Heart right ventricle (tissue), 16 donors: ENCODE data around the gene BRD4. TPM values are rescaled to one million over a fixed set of nuclear protein-coding genes. Genes with fewer than 3 reads are reported as not detected.
A peak's percentile ranks its signal among the peaks of the same experiment; 100 is the strongest.

Source experiments
- ATAC-seq, 8 donors: fragments of 200-7000 bp; cut with Tn5 transposase; one replicate each; pipeline ENCODE4 v1.9.1; 2020; ENCODE audit warnings: mild to moderate bottlenecking in 8 of 8, moderate library complexity in 8 of 8, moderate number of reproducible peaks in 1 of 8
- DNase-seq, 2 donors: peaks; one replicate each; pipeline ENCODE4 v3.0.0-alpha.2; 2020
- H3K27ac ChIP-seq, 10 donors: fragments of 200-600 bp; sonication (generic) in 2 of 10; one replicate each; pipeline versions ENCODE4 v1.5.0 to v1.8.0; 2020 to 2022; ENCODE audit warnings: mild to moderate bottlenecking in 3 of 10
- H3K27me3 ChIP-seq, 7 donors: fragments of 200-600 bp; one replicate each; pipeline ENCODE4 v1.8.0; 2021 to 2022; ENCODE audit warnings: mild to moderate bottlenecking in 2 of 7
- H3K36me3 ChIP-seq, 9 donors: fragments of 200-600 bp; sonication (generic) in 1 of 9; one replicate each; pipeline versions ENCODE4 v1.5.0 to v1.8.0; 2020 to 2022; ENCODE audit warnings: mild to moderate bottlenecking in 2 of 9
- H3K4me1 ChIP-seq, 9 donors: fragments of 200-600 bp; sonication (generic) in 1 of 9; one replicate each; pipeline versions ENCODE4 v1.5.0 to v1.8.0; 2020 to 2022; ENCODE audit warnings: mild to moderate bottlenecking in 4 of 9
- H3K4me3 ChIP-seq, 10 donors: fragments of 200-600 bp; sonication (generic) in 2 of 10; one replicate each; pipeline versions ENCODE4 v1.5.0 to v1.8.0; 2020 to 2022; ENCODE audit warnings: mild to moderate bottlenecking in 7 of 10, moderate library complexity in 2 of 10
- H3K9me3 ChIP-seq, 11 donors: fragments of 200-600 bp in 10 of 11; sonication (generic) in 2 of 11; one replicate each; pipeline versions ENCODE4 v1.5.0 to v1.8.0; 2013 to 2022; ENCODE audit warnings: mild to moderate bottlenecking in 2 of 11, control low read depth in 1 of 11, moderate library complexity in 1 of 11
- CTCF ChIP-seq, 9 donors: fragments of 200-600 bp; sonication (generic) in 2 of 9; IDR thresholded peaks; one replicate each; pipeline versions ENCODE4 v1.5.0 to v1.8.0; 2021 to 2022; ENCODE audit warnings: antibody characterized with exemption in 9 of 9, mild to moderate bottlenecking in 5 of 9, moderate library complexity in 1 of 9
- WGBS, 2 donors: extraction: QIAGEN DNeasy Blood & Tissue Kit; methylation state at CpG; one replicate each; pipeline ENCODE4 v1.1.7; 2013; ENCODE audit warnings: inconsistent platforms in 1 of 2; 5-methylcytosine and 5-hydroxymethylcytosine counted together
- intact Hi-C, 10 donors: fragments of 100-400 bp; cut with DNase I; formaldehyde crosslinking; loops; one replicate each; pipeline versions ENCODE4 v1.11.1 to v1.14.2; 2022
- polyA plus RNA-seq, 2 donors: library from polyadenylated mRNA; stranded (reverse); fragments of 200-250 nt; gene quantifications; one replicate each; pipeline ENCODE4 v1.2.3, GENCODE V29; 2013
- total RNA-seq, 10 donors: library from RNA; stranded (reverse); fragmentation: NEBNext Ultra II Directional in 3 of 10; extraction: Animal tissue kit (Norgen Biotek cat#: 25700) in 3 of 10; gene quantifications; one replicate each; pipeline versions ENCODE4 v1.2.1 to v1.2.4, GENCODE V29; 2021 to 2023
- donor health status: Arrhythmogenic right ventricular cardiomyopathy.
- donor health status: ischemic (EF 13 %, LVEDD 7.1; RV severe dilation, severe dysfunction).
- donor health status: healthy with polysubstance abuse.
- donor health status: DM: no; HTN: yes; CAD: no.
- donor health status: DM: no; HTN: no; CAD: no.
- donor health status: ischemic (EF 25% LVEDD 6.9; RV normal size, moderate dysfunction).
- donor health status: ischemic (EF 25% LVEDD 5.7; RV mildly dilated, moderate dysfunction).
- donor health status: healthy.
- donor health status: DM: yes; HTN: yes; CAD: no.
- donor health status: Ischemic cardiomyopathy.
- donor health status: ischemic (EF 35%, LVEDD 5.7; RV mildly dilated, moderate dysfunction).
- donor health status: nonischemic (EF 11% LVEDD 7.7; RV severe dilation, severe dysfunction).
- donor health status: DM: yes; HTN: yes; CAD: no.
- donor health status: PGD.
- donor health status: ischemic (EF 29% LVEDD 5.4; RV normal size, mild dysfunction).
- donor health status: nonischemic (EF 23%, LVEDD 6.1; RV moderate dilation, normal function).

The BRD4 gene
- total and polyA plus RNA-seq, 12 donors, result 31.2 to 85.1 (median 53.6) TPM

- 69 to 77% methylated on average over 15 of the region's 15 CpGs for WGBS, 2 donors
- Histone ChIP-seq H3K27ac (peak overlapping the region in 9 of 10 donors; percentile 72 to 94 (median 92)), H3K27me3 (no peaks in the 10 kb centered on the region), H3K4me1 (peaks cover 48 to 60% (median 56%) of the 10 kb centered on the region in 9 donors), H3K4me3 (no peak overlapping the region), H3K36me3 (peaks cover 9 to 89% (median 55%) of the 10 kb centered on the region in 9 donors), H3K9me3 (no peaks in the 10 kb centered on the region)
- intact Hi-C loops, result loop anchor here in 6 of 10 donors (5.0 to 10.0 kb wide), 4 partner anchors 56 to 164 kb away; partner anchors contain the start of genes SYDE1 (in 2 of the 6) and AKAP8L (in 1 of the 6)
- no peak for TF ChIP-seq CTCF (IDR thresholded peaks at IDR 0.05)
- ATAC-seq (no peak), DNase-seq (peak in 1 of 2 donors; percentile 42)
Observed at GRCh38 chr19:15253513-15253912, 78.8 kb downstream of the BRD4 start.

- WGBS, 2 donors, result 81 to 82% methylated on average over 7 of the region's 7 CpGs
- no peak for DNase-seq
- Histone ChIP-seq H3K9me3 (no peaks in the 10 kb centered on the region), H3K27me3 (no peaks in the 10 kb centered on the region), H3K4me3 (no peak overlapping the region), H3K36me3 (peaks cover 9 to 89% (median 50%) of the 10 kb centered on the region in 9 donors), H3K27ac (peak overlapping the region in 9 of 10 donors; percentile 72 to 94 (median 92)), H3K4me1 (peaks cover 52 to 64% (median 60%) of the 10 kb centered on the region in 9 donors)
- no peak for ATAC-seq
- TF ChIP-seq CTCF (IDR thresholded peaks at IDR 0.05), result no peak
- intact Hi-C loops, result loop anchor here in 6 of 10 donors (5.0 to 10.0 kb wide), 4 partner anchors 56 to 164 kb away; partner anchors contain the start of genes SYDE1 (in 2 of the 6) and AKAP8L (in 1 of the 6)
Observed at GRCh38 chr19:15253061-15253460, 79.3 kb downstream of the BRD4 start.

- DNase-seq, result no peak
- H3K9me3 ChIP-seq, result no peaks in the 10 kb centered on the region
- ATAC-seq, result no peak
- H3K4me3 ChIP-seq, result peak overlapping the region in 2 of 10 donors; percentile 2 to 4
- peak in 7 of 9 donors; percentile 18 to 53 (median 39) for TF ChIP-seq CTCF (IDR thresholded peaks at IDR 0.05)
- intact Hi-C loops, result loop anchor here in 6 of 10 donors (5.0 to 10.0 kb wide), 4 partner anchors 55 to 165 kb away; partner anchors contain the start of genes SYDE1 (in 2 of the 6) and AKAP8L (in 1 of the 6)
- peaks cover 9 to 89% (median 45%) of the 10 kb centered on the region in 9 donors for H3K36me3 ChIP-seq
- peak overlapping the region; percentile 72 to 94 (median 92) for H3K27ac ChIP-seq
- H3K27me3 ChIP-seq, result no peaks in the 10 kb centered on the region
- H3K4me1 ChIP-seq, result peaks cover 56 to 70% (median 66%) of the 10 kb centered on the region in 9 donors
- 61 to 64% methylated on average over 9 of the region's 9 CpGs for WGBS, 2 donors
Observed at GRCh38 chr19:15252398-15253018, 79.8 kb downstream of the BRD4 start.

GRCh38 chr19:15251749-15252397 lies 80.5 kb downstream of the BRD4 start:
- 30 to 37% methylated on average over 14 of the region's 14 CpGs for WGBS, 2 donors
- intact Hi-C loops, result loop anchor here in 6 of 10 donors (5.0 to 10.0 kb wide), 4 partner anchors 55 to 165 kb away; partner anchors contain the start of genes SYDE1 (in 2 of the 6) and AKAP8L (in 1 of the 6)
- peak; percentile 14 to 61 (median 50) for TF ChIP-seq CTCF (IDR thresholded peaks at IDR 0.05)
- peak overlapping the region in 7 of 10 donors; percentile 2 to 32 (median 15) for H3K4me3 ChIP-seq
- DNase-seq (peak; percentile 83 to 86), ATAC-seq (peak; percentile 54 to 71 (median 65))
- peaks cover 9 to 89% (median 44%) of the 10 kb centered on the region in 9 donors for H3K36me3 ChIP-seq
- H3K9me3 ChIP-seq, result no peaks in the 10 kb centered on the region
- H3K27me3 ChIP-seq, result no peaks in the 10 kb centered on the region
- H3K4me1 ChIP-seq, result peaks cover 60 to 76% (median 72%) of the 10 kb centered on the region in 9 donors
- H3K27ac ChIP-seq, result peak overlapping the region; percentile 72 to 94 (median 92)
